Liver (tissue), 3 donors: ENCODE measurements around the gene CLEC4C.

Experiments
- ATF3 ChIP-seq: IDR thresholded peaks from 2 replicates; pipeline ENCODE4 v1.6.1; 2016; ENCODE audit warnings: antibody characterized with exemption
- CTCF ChIP-seq: fragments of 150-350 bp; IDR thresholded peaks from 2 replicates; pipeline ENCODE4 v1.5.1; 2017; ENCODE audit warnings: improper control_type of control experiment, low read depth, low read length; ENCODE audit not compliant: missing input control
- JUND ChIP-seq, 2 donors: IDR thresholded peaks; 2 replicates each; pipeline ENCODE4 v1.6.1; 2016; ENCODE audit warnings: antibody characterized with exemption in 2 of 2
- RAD21 ChIP-seq, 2 donors: IDR thresholded peaks; 2 replicates each; pipeline ENCODE4 v1.6.1; 2016; ENCODE audit warnings: antibody characterized with exemption in 2 of 2, mild to moderate bottlenecking in 2 of 2
- REST ChIP-seq: IDR thresholded peaks from 2 replicates; pipeline ENCODE4 v1.6.1; 2016; ENCODE audit warnings: antibody characterized with exemption, mild to moderate bottlenecking
- TAF1 ChIP-seq: conservative IDR thresholded peaks from 2 replicates; pipeline ENCODE4 v1.6.1; 2016; ENCODE audit warnings: antibody characterized with exemption, mild to moderate bottlenecking
- YY1 ChIP-seq: IDR thresholded peaks from 2 replicates; pipeline ENCODE4 v1.6.1; 2016; ENCODE audit warnings: antibody characterized with exemption, mild to moderate bottlenecking
- ZBTB33 ChIP-seq: IDR thresholded peaks from 2 replicates; pipeline ENCODE4 v1.6.1; 2016; ENCODE audit warnings: antibody characterized with exemption
- donor health status: healthy.
- donor health status: healthy.

GRCh38 chr12:7681535-7681934 lies 65.6 kb downstream of the CLEC4C start:
- TF ChIP-seq CTCF (no peak), REST (no peak), YY1 (no peak), RAD21 (IDR thresholded peaks at IDR 0.05) (no peak), JUND (IDR thresholded peaks at IDR 0.05) (no peak), ATF3 (no peak), ZBTB33 (no peak), TAF1 (no peak)
